C4-2B (cell line): ENCODE measurements around the gene MTMR3.

ENCODE experiments used
- ZFX ChIP-seq: fragments of 450-650 bp; IDR thresholded peaks from 2 replicates; pipeline ENCODE4 v1.6.1; 2017
- TF ChIP-seq, protein P1 (sequence below): fragments of 450-650 bp; conservative IDR thresholded peaks from 2 replicates; pipeline ENCODE4 v1.5.1; 2017; ENCODE audit warnings: mild to moderate bottlenecking

DNA sequence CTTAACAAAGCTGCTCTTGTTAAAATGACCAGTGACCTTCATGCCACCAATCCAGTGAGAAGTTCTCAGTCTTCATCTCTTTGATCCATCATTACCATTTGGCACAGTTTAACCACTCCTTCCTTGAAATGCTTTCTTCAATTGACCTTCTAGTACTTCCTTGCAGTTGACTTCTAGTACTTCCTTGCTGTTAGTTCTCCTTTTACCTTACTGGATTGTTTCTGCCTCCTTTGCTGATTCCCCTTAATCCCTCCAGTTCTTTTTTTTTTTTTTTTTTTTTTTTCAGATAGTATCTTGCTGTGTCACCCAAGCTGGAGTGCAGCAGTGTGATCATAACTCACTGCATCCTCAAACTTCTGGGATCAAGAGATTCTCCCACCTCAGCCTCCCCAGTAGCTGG is 131.3 kb downstream of the MTMR3 start:
- TF ChIP-seq, protein P1, sequence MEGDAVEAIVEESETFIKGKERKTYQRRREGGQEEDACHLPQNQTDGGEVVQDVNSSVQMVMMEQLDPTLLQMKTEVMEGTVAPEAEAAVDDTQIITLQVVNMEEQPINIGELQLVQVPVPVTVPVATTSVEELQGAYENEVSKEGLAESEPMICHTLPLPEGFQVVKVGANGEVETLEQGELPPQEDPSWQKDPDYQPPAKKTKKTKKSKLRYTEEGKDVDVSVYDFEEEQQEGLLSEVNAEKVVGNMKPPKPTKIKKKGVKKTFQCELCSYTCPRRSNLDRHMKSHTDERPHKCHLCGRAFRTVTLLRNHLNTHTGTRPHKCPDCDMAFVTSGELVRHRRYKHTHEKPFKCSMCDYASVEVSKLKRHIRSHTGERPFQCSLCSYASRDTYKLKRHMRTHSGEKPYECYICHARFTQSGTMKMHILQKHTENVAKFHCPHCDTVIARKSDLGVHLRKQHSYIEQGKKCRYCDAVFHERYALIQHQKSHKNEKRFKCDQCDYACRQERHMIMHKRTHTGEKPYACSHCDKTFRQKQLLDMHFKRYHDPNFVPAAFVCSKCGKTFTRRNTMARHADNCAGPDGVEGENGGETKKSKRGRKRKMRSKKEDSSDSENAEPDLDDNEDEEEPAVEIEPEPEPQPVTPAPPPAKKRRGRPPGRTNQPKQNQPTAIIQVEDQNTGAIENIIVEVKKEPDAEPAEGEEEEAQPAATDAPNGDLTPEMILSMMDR, result no peak
- no peak for TF ChIP-seq ZFX
